ENCODE measurements around the gene ZNF618. TPM values are rescaled to one million over a fixed set of nuclear protein-coding genes. Genes with fewer than 3 reads are reported as not detected.

ZNF618 gene
- total RNA-seq, 1 experiment from 2014 or later, result 4.2 TPM

DNA sequence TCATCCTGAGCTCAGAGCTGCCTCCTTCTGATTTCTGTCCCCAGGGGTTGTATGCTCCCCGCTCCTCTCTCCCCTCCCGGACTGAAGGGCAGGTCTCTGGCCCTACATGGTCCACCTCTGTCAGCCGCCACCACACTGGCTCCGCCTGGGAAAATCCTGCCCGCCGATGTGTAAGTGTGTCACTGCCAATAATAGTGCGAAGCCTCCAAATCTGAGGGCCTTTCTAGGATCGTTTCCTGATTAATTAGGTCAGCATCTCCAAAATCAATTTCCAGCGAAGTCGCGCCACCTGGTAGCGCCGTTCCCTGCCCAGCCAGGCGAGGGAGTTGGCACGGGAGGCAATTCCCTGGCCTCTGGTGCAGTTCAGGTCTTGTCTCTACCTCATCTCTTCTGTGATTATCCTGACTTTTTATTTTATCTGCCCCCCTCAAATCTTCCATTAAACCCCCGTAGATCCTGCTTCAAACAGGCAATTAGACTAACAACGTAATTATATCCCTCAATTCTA, 73.5 kb downstream of the ZNF618 start:
- no peak for ATAC-seq
- intact Hi-C loops (cut with micrococcal nuclease), result no loop called here

DNA sequence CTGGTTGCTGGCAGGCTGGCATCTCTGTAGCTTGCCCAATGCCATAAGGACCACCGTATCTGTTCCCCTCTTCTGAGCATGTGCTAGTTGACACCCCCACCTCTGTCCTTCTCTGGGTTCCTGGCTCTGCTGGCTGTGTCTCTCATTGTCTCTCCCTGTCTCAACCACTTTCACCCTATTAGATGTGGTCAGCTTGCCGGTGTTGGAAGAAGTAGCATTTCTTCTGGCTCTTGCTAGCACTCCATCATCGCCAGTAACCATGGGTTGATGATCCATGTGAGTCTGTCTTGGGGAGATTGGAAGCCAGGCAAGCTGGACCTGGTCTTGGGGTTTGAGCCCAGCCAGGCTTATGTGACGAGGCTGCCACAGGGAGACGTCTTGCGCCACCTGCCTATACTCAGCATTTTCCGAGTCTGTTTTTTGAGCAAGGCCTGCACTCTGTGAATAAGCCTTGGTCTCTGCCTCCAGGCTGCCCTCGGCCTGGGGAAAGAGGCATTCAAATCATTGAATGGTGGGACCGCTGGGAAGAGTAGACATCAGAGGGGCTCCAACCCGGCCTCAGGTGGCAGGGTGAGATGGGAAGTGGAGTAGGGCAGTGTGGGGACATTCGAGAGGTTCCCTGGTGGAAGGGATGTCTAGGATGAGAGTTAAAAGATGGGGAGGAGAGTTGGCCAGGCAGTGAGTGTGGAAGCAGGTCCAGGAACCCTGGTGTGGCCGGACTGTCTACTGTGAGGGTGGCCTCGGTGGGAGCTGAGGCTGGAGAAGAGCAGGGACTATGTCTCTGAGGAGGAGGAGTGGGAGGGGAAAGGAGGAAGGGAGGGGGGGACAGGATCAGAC, 74.3 kb downstream of the ZNF618 start:
- Histone ChIP-seq H3K4me1 (ENCODE audit: insufficient read depth, low read length) (peaks cover 6% of the 10 kb centered on the region; the same call in 1 of the 2 replicates), H3K9me3 (ENCODE audit: low read length) (no peaks in the 10 kb centered on the region), H3K9me2 (replicated peaks; ENCODE audit: low read length) (no peaks in the 10 kb centered on the region), H3K27ac (ENCODE audit: low read length) (no peak overlapping the region), H3K36me3 (ENCODE audit: low read depth, low read length) (no peaks in the 10 kb centered on the region), H3K79me2 (ENCODE audit: low read length) (no peaks in the 10 kb centered on the region), H3K9ac (ENCODE audit: low read length) (no peak overlapping the region), H2AFZ (ENCODE audit: low read length) (no peak overlapping the region), H3K4me2 (ENCODE audit: low read length) (no peak overlapping the region), H3K27me3 (ENCODE audit: low read length) (no peaks in the 10 kb centered on the region), H3K4me3 (ENCODE audit: low read length) (no peak overlapping the region), H4K20me1 (ENCODE audit: low read length) (no peaks in the 10 kb centered on the region), H3F3A (ENCODE audit: low read length, unreplicated experiment) (no peaks in the 10 kb centered on the region)
- BruUV-seq (replicated peaks), result no TSS peak
- intact Hi-C loops (cut with micrococcal nuclease), result no loop called here
- DNase-seq, result no peak
- ChIA-PET POLR2A (ENCODE audit: unreplicated experiment) (no interaction called here), CTCF (interaction anchor here (0.6 kb wide), 1 partner anchor 13 kb away, joined by 4 read pairs; no protein-coding TSS in a partner anchor)
- no peak for ATAC-seq
- TF ChIP-seq, protein P1, sequence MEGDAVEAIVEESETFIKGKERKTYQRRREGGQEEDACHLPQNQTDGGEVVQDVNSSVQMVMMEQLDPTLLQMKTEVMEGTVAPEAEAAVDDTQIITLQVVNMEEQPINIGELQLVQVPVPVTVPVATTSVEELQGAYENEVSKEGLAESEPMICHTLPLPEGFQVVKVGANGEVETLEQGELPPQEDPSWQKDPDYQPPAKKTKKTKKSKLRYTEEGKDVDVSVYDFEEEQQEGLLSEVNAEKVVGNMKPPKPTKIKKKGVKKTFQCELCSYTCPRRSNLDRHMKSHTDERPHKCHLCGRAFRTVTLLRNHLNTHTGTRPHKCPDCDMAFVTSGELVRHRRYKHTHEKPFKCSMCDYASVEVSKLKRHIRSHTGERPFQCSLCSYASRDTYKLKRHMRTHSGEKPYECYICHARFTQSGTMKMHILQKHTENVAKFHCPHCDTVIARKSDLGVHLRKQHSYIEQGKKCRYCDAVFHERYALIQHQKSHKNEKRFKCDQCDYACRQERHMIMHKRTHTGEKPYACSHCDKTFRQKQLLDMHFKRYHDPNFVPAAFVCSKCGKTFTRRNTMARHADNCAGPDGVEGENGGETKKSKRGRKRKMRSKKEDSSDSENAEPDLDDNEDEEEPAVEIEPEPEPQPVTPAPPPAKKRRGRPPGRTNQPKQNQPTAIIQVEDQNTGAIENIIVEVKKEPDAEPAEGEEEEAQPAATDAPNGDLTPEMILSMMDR (conservative IDR thresholded peaks at IDR 0.05; ENCODE audit: low read depth, low read length), result no peak
- TF ChIP-seq EZH2phosphoT487 (IDR thresholded peaks at IDR 0.05; ENCODE audit: borderline replicate concordance, low read length) (no peak), EZH2 (IDR thresholded peaks at IDR 0.05; ENCODE audit: low read length, unreplicated experiment) (no peak)

More for the DNA sequence above, 73.5 kb downstream of the ZNF618 start:
- Histone ChIP-seq H3K4me3 (ENCODE audit: low read length) (no peak overlapping the region), H3K9ac (ENCODE audit: low read length) (no peak overlapping the region), H3K36me3 (ENCODE audit: low read depth, low read length) (no peaks in the 10 kb centered on the region), H3K9me3 (ENCODE audit: low read length) (no peaks in the 10 kb centered on the region), H3K4me2 (ENCODE audit: low read length) (no peak overlapping the region), H3F3A (ENCODE audit: low read length, unreplicated experiment) (no peaks in the 10 kb centered on the region), H3K4me1 (ENCODE audit: insufficient read depth, low read length) (no peaks in the 10 kb centered on the region), H4K20me1 (ENCODE audit: low read length) (no peaks in the 10 kb centered on the region), H3K27me3 (ENCODE audit: low read length) (no peaks in the 10 kb centered on the region), H3K79me2 (ENCODE audit: low read length) (no peaks in the 10 kb centered on the region), H3K9me2 (replicated peaks; ENCODE audit: low read length) (no peaks in the 10 kb centered on the region), H3K27ac (ENCODE audit: low read length) (no peak overlapping the region), H2AFZ (ENCODE audit: low read length) (no peak overlapping the region)
- BruUV-seq (replicated peaks), result no TSS peak
- POLR2A ChIA-PET (ENCODE audit: unreplicated experiment), result no interaction called here
- DNase-seq, result no peak
- CTCF ChIA-PET, result interaction anchor here (0.6 kb wide), 1 partner anchor 13 kb away, joined by 4 read pairs; no protein-coding TSS in a partner anchor
- TF ChIP-seq, protein P1 (conservative IDR thresholded peaks at IDR 0.05; ENCODE audit: low read depth, low read length), result no peak

DNA sequence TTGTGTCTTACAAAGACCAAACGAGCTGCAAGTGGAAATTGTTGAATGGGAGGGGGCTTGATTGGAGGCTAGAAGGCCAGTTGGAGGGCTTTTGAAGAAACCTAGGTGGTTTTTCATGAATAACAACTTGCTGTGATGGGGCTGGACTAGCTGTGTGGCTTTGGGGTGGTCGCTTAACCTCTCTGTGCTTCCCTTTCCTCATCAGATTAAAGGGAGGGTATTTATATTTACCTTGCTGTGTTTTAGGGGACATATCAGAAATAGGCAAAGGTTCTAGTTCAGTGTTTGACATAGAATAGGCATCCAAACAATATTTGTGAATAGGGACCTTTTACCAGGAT, 74.9 kb downstream of the ZNF618 start:
- ChIA-PET CTCF (no interaction called here), POLR2A (ENCODE audit: unreplicated experiment) (no interaction called here)
- no peak for TF ChIP-seq EZH2phosphoT487 (IDR thresholded peaks at IDR 0.05; ENCODE audit: borderline replicate concordance, low read length)
- TF ChIP-seq, protein P1 (conservative IDR thresholded peaks at IDR 0.05; ENCODE audit: low read depth, low read length), result no peak
- TF ChIP-seq EZH2 (IDR thresholded peaks at IDR 0.05; ENCODE audit: low read length, unreplicated experiment), result no peak
- ATAC-seq (no peak), DNase-seq (no peak)
- Histone ChIP-seq H3K36me3 (ENCODE audit: low read depth, low read length) (no peaks in the 10 kb centered on the region), H3K4me3 (ENCODE audit: low read length) (no peak overlapping the region), H3K4me1 (ENCODE audit: insufficient read depth, low read length) (peaks cover 10% of the 10 kb centered on the region; the same call in 1 of the 2 replicates), H3K27me3 (ENCODE audit: low read length) (no peaks in the 10 kb centered on the region), H3K79me2 (ENCODE audit: low read length) (no peaks in the 10 kb centered on the region), H3K27ac (ENCODE audit: low read length) (no peak overlapping the region), H3K9ac (ENCODE audit: low read length) (no peak overlapping the region), H4K20me1 (ENCODE audit: low read length) (no peaks in the 10 kb centered on the region), H3K4me2 (ENCODE audit: low read length) (no peak overlapping the region), H3K9me2 (replicated peaks; ENCODE audit: low read length) (no peaks in the 10 kb centered on the region), H3K9me3 (ENCODE audit: low read length) (no peaks in the 10 kb centered on the region), H3F3A (ENCODE audit: low read length, unreplicated experiment) (no peaks in the 10 kb centered on the region), H2AFZ (ENCODE audit: low read length) (no peak overlapping the region)
- no TSS peak for BruUV-seq (replicated peaks)
- intact Hi-C loops (cut with micrococcal nuclease), result no loop called here

Measured in PC-3 (cell line).